ENCODE results near the gene ZIK1. TPM values are rescaled to one million over a fixed set of nuclear protein-coding genes. Genes with fewer than 3 reads are reported as not detected.

The ZIK1 gene
- total and polyA plus RNA-seq, 2 of the 8 experiments (the other 6 are each of a cell fraction or from before 2014, with no cell fraction given): 19.4 to 36.5 TPM

DNA sequence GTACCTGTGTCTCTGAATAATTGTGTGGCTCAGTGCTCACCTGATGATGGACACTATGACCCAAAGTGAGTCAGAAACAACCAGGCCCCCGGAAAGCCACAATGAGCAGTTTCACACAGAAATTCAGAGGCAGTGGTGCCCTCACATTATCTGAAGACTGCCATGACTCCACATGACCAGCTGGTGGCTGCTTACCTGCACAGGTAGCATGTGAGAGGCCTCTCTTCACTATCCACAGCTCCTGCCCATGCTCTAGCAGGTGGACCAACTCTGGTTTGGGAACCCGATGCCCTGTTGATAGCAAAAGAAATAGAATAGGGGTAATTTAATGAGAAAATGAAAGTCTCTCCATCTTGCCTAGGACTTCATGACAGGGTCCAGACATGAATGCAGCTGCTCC, 31.5 kb upstream of the ZIK1 start:
- no peak overlapping the region for H3K18ac ChIP-seq (ENCODE audit: extremely low read depth, low read length)
- H3K4ac ChIP-seq (replicated peaks; ENCODE audit: insufficient read length, low read depth, low read length): no peak overlapping the region
- H2BK20ac ChIP-seq (ENCODE audit: low read length): no peak overlapping the region
- H3K9me3 ChIP-seq (ENCODE audit: insufficient read depth in 2 of 2, low read depth in 1 of 2, low read length in 1 of 2): peaks cover 2 to 4% of the 10 kb centered on the region in 2 experiments
- FAIRE-seq (no peak), DNase-seq (ENCODE audit: low read depth in 1 of 2, low spot score in 2 of 2) (no peak)
- TF ChIP-seq CHD2 (IDR thresholded peaks at IDR 0.05; ENCODE audit: low read length) (no peak), CTBP2 (IDR thresholded peaks at IDR 0.05; ENCODE audit: borderline replicate concordance, insufficient read depth, insufficient read length, low read length) (no peak), NRF1 (IDR thresholded peaks at IDR 0.05; ENCODE audit: low read depth, low read length) (no peak), SP2 (IDR thresholded peaks at IDR 0.05; ENCODE audit: low read length) (no peak), BACH1 (IDR thresholded peaks at IDR 0.05; ENCODE audit: low read length) (no peak), RAD21 (IDR thresholded peaks at IDR 0.05 in 1 of 2, conservative IDR thresholded peaks at IDR 0.05 in 1 of 2; ENCODE audit: low read depth in 2 of 2, low read length in 2 of 2) (peak in 1 of 2 experiments; percentile 23; a peak in 1 of 4 replicates), CREB1 (IDR thresholded peaks at IDR 0.05) (no peak)
- TF ChIP-seq, protein P1, sequence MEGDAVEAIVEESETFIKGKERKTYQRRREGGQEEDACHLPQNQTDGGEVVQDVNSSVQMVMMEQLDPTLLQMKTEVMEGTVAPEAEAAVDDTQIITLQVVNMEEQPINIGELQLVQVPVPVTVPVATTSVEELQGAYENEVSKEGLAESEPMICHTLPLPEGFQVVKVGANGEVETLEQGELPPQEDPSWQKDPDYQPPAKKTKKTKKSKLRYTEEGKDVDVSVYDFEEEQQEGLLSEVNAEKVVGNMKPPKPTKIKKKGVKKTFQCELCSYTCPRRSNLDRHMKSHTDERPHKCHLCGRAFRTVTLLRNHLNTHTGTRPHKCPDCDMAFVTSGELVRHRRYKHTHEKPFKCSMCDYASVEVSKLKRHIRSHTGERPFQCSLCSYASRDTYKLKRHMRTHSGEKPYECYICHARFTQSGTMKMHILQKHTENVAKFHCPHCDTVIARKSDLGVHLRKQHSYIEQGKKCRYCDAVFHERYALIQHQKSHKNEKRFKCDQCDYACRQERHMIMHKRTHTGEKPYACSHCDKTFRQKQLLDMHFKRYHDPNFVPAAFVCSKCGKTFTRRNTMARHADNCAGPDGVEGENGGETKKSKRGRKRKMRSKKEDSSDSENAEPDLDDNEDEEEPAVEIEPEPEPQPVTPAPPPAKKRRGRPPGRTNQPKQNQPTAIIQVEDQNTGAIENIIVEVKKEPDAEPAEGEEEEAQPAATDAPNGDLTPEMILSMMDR (IDR thresholded peaks at IDR 0.05; ENCODE audit: control extremely low read depth in 1 of 3, insufficient read depth in 1 of 3, low read depth in 1 of 3, low read length in 3 of 3): peak in 2 of 3 experiments; percentile 15 to 25; a peak in 2 of 4 replicates
- no peaks in the 10 kb centered on the region; a peak in 1 of 4 replicates for H3K79me2 ChIP-seq (ENCODE audit: control insufficient read depth in 1 of 2, insufficient read depth in 2 of 2, low read length in 2 of 2)
- H3K36me3 ChIP-seq (ENCODE audit: control insufficient read depth in 2 of 4, insufficient read depth in 4 of 4, low read length in 3 of 4): peaks cover 13 to 63% (median 51%) of the 10 kb centered on the region in 4 experiments
- no peak overlapping the region for H2BK12ac ChIP-seq (ENCODE audit: low read depth, low read length)
- H3K14ac ChIP-seq (ENCODE audit: insufficient read length): no peak overlapping the region
- POLR2A ChIA-PET (ENCODE audit: partially characterized antibody): interaction anchor here (1.0 kb wide), 1 partner anchor 11 kb away, joined by 3 read pairs; no protein-coding TSS in a partner anchor
- no peak overlapping the region for H2BK120ac ChIP-seq (replicated peaks; ENCODE audit: low read depth, low read length)
- H3K23me2 ChIP-seq (ENCODE audit: low read depth, low read length): no peaks in the 10 kb centered on the region
- no peak overlapping the region for H2BK15ac ChIP-seq (ENCODE audit: low read length)
- H3K27me3 ChIP-seq (replicated peaks in 1 of 4; ENCODE audit: control insufficient read depth in 3 of 4, extremely low read depth in 1 of 4, insufficient read depth in 3 of 4, low read length in 3 of 4): no peaks in the 10 kb centered on the region
- peaks cover 8% of the 10 kb centered on the region for H3K79me1 ChIP-seq (ENCODE audit: low read depth, low read length)
- H2AFZ ChIP-seq (ENCODE audit: low read length): no peak overlapping the region
- H3K56ac ChIP-seq (replicated peaks; ENCODE audit: insufficient read length, low read depth, low read length): no peak overlapping the region
- WGBS, 2 experiments (ENCODE audit: extremely low coverage in 1 of 2, insufficient coverage in 1 of 2, insufficient read length in 1 of 2, insufficient replicate concordance in 2 of 2, low coverage in 1 of 2, low lambda C conversion rate in 2 of 2, missing lambda C conversion rate in 1 of 2): 91% methylated on average over 2 of the region's 2 CpGs; no CpG with 5 or more reads in 1 of the 2 experiments
- H3K4me2 ChIP-seq (ENCODE audit: insufficient read depth in 1 of 2, low read depth in 2 of 2, low read length in 2 of 2): no peak overlapping the region
- peaks cover 0 to 4% of the 10 kb centered on the region in 2 experiments for H4K20me1 ChIP-seq (replicated peaks in 1 of 2; ENCODE audit: control insufficient read depth in 1 of 2, insufficient read depth in 2 of 2, low read length in 2 of 2)
- no peak overlapping the region for H3K23ac ChIP-seq (ENCODE audit: insufficient read length)
- CTCF ChIA-PET (ENCODE audit: partially characterized antibody): no interaction called here
- no peak overlapping the region for H3K4me3 ChIP-seq (ENCODE audit: extremely low read depth in 1 of 4, insufficient read depth in 2 of 4, low read depth in 3 of 4, low read length in 4 of 4)
- no peak overlapping the region for H2BK5ac ChIP-seq (ENCODE audit: low read depth, low read length)
- H3K9ac ChIP-seq (replicated peaks in 1 of 4; ENCODE audit: extremely low read depth in 1 of 4, low read depth in 3 of 4, low read length in 3 of 4): no peak overlapping the region
- H3K27ac ChIP-seq (ENCODE audit: low read depth, low read length): no peak overlapping the region
- H2AK5ac ChIP-seq (ENCODE audit: low read depth, low read length): no peak overlapping the region
- H4K8ac ChIP-seq (ENCODE audit: extremely low read depth, insufficient read depth, low read length): no peak overlapping the region
- no peak overlapping the region for H4K91ac ChIP-seq (replicated peaks; ENCODE audit: insufficient read length, low read length)
- no peak overlapping the region for H4K5ac ChIP-seq (ENCODE audit: insufficient read length, low read depth, low read length)
- H3K4me1 ChIP-seq (replicated peaks in 1 of 4; ENCODE audit: control insufficient read depth in 3 of 4, insufficient read depth in 4 of 4, low read length in 3 of 4): no peaks in the 10 kb centered on the region

Measured in H1 (cell line).